HG03064 (cell line): ENCODE measurements around the gene NSRP1.
"Not testable (repeated sequence)": the region's sequence is repeated elsewhere in the genome, so short reads cannot be mapped to it uniquely, and the experiment has no call there.

Source experiments
- ATAC-seq: cut with Tn5 transposase; IDR thresholded peaks from one replicate; pipeline ENCODE4 v1.9.1; 2021; ENCODE audit warnings: low read depth; ENCODE audit not compliant: unreplicated experiment

Gene NSRP1, protein sequence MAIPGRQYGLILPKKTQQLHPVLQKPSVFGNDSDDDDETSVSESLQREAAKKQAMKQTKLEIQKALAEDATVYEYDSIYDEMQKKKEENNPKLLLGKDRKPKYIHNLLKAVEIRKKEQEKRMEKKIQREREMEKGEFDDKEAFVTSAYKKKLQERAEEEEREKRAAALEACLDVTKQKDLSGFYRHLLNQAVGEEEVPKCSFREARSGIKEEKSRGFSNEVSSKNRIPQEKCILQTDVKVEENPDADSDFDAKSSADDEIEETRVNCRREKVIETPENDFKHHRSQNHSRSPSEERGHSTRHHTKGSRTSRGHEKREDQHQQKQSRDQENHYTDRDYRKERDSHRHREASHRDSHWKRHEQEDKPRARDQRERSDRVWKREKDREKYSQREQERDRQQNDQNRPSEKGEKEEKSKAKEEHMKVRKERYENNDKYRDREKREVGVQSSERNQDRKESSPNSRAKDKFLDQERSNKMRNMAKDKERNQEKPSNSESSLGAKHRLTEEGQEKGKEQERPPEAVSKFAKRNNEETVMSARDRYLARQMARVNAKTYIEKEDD

DNA sequence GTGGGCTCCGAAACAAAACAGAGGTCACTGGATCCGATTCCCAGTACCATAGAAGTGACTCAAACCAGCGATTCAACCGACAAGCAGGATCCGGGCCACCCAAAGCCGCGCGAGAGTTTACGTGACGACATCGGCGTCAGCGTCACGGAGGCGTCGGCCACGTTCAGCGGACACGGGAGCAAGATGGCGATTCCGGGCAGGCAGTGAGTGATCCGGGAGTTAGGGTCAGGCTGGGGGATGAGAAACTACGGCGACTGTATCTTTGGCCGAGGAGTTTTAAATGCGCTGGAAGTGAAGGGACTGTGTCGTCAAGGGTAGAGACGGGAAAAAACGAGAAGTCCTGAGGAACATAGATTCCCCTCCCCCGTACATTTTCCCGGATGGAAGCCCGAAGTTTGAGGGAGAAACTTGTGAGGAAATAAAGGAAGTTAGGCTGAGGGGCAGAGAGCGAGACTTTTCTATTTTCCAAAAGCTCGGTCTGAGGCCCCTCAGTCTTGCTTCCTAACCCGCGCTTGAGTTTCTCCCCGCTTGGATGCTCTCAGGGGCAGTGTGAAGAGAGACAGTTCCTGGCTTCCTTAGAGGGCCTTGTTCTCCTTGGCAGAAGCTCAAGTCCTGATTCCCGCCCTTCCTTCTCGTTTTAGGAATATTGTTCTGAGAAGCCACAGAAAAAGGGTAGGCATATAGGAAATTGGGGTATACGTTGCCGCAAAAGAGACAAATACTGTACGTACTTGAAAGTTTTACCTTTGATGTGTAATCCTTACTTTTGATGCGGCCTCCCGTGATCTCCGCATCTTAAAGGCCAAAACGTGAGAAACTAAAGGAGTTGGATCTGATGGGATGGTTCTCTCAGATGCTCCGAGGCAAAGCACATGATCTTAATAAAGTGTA lies at the start of gene NSRP1:
Gene NSRP1 (plus strand): TSS at position 156 of the 891 bp plus-strand sequence. CDS start 28 bp downstream, at position 184.
- ATAC-seq, result peak; percentile 66

DNA sequence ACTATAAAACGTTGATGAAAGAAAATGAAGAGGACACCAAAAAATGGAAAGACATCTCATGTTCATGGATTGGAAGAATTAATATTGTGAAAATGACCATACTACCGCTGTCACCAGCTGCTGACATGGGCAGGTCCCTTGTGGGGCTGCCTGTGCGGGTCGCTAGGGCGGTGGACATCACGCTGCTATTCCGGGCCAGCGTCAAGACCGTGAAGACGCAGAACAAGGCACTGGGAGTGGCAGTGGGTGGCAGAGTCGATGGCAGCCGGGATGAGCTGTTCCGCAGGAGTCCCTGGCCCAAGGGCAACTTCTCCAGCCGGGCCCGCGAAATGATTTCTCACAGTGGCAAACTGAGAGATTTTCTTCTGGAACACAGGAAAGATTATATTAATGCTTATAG lies 48.2 kb upstream of the NSRP1 start:
- no peak for ATAC-seq

DNA sequence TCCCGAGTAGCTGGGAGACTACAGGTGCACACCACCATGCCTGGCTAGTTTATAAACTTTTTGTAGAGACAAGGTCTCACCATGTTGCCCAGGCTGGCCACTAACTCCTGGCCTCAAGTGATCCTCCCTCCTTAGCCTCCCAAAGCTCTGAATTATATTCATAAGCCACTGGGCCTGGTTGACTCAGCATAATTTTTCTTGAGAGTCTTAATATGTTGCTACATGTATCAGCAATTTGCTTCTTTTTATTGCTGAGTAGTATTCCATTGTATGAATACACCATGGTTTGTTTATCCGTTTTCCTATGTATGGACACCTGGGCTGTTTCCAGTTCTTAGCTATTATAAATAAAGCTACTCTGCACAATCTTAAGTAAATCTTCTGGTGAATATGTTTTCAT lies 42.4 kb upstream of the NSRP1 start:
- ATAC-seq, result no peak

DNA sequence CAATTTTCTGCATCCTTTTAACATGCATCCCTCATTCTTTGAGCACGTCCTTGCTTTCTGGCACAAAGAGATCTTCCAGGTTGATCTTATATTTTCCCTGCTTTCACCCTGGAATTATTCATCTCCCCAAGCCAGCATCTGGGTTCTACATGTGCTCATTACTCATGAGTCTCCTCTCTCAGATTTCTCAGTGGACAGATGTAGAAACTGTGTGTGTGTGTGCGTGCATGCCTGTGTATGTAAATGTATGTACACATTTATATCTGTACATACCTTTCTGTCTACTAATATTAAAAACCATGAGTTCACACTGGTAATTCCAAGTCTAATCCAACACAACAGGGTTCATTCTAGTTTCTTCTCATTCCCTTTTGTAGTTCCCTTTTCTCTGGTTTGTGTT lies 41.9 kb upstream of the NSRP1 start:
- no peak for ATAC-seq

DNA sequence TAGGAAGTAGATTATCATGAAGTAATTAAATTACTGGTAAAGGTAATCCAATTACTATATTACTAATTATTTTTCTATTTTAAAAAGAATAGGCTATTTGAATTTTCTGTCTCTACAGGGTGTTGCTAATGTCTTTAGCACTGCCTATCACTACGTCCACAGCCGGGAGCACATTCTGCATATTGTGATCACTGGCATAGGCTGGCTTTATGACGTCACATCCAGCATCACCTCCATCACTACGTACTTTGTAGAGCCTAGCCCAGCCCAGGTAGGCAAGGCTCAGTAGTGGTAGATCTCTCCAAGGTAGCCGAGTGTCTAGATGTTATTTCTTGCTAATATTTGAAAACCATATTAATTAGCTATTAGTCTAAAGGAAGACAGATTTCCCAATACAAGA lies 33.8 kb upstream of the NSRP1 start:
- no peak for ATAC-seq

DNA sequence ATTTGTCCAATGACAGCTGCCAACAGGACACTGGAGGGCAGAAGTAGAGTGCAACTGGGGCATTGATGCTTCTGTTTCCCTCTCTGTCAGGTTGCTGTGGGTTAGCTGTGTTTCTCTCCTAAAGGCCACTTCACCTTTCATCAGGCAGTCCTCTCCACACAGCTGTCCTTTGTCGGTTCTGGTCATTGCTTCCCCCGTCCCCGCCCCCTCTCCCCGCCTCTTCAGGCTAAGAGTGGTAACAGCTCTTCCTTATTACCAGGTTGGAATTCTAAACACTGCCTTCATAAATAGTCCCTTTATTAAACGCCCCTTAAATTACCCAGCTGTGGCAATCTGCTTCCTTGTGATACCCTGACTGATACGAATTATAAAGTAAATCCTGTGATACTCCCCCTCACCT lies 31.8 kb upstream of the NSRP1 start:
- no peak for ATAC-seq

DNA sequence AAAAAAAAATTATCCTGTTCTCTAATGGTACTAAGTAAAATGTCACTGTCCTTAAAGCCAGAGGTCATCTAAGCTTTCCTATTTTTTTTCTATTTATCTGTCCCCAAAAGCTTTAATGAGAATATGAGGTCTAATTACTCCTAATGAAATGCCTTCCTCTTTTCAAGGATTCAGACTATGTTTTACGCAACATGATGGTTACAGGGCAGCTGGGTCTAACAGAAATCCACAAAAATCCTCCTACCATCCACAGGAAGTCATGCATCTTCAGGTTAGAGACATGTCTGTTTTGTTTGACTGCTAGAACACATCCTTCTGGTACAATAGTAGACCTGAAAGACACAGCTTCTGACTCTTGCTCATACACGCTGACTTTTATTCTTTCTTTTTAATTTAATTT lies 29.7 kb upstream of the NSRP1 start:
- ATAC-seq, result no peak

DNA sequence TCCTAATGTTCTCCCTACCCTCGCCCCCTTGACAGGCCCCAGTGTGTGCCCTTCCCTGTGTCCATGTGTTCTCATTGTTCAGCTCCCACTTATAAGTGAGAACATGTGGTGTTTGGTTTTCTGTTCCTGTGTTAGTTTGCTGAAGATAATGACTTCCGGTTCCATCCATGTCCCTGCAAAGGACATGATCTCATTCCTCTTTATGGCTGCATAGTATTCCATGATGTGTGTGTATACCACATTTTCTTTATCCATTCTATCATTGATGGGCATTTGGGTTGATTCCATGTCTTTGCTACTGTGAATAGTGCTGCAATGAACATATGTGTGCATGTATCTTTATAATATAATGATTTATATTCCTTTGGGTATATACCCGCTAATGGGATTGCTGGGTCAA lies 29.2 kb upstream of the NSRP1 start:
- not testable (repeated sequence) for ATAC-seq

DNA sequence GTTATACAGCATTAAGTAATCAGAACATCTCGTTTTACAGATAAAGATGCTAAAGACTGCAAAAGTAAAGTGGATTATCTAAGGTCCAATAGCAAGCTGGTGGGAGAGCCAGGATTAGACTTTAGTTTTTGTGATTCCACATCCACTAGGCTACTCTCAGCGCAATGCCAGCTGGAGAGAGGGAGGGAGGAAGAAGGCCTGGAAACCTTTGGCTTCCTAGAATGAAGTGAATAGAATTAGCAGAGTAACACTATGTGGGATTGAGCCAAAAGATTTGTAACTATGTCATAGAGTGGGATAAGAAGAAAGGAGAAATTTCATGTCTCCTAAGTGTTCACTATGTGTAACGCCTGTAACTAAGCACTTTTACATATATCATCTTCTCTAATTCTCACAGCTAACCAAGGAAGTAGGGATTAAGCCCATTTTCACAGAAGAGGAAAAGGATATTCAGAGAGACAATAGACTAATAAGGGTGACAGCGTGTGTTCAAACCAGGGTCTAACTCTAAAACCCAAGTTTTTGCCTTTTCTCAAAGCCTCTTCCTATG lies 25.4 kb upstream of the NSRP1 start:
- no peak for ATAC-seq

DNA sequence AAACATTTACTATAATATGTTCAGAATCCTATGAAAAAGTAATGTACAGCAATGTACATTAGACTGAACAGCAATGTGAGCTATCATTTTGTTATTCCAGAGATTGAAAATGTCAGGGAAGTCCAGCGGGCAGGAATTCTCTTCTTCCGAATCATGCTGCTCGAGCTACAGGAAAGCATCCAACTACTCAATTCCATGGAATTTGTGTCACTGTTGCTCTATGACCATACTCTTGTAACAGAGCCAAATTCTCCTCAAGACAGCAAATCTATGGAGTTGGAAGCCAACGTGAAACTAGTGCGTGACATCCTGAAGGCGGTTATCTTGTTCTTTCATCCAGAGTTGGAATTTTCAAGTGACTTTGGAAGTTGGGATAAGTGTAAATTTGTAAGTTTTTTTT lies 24.8 kb upstream of the NSRP1 start:
- ATAC-seq, result no peak

DNA sequence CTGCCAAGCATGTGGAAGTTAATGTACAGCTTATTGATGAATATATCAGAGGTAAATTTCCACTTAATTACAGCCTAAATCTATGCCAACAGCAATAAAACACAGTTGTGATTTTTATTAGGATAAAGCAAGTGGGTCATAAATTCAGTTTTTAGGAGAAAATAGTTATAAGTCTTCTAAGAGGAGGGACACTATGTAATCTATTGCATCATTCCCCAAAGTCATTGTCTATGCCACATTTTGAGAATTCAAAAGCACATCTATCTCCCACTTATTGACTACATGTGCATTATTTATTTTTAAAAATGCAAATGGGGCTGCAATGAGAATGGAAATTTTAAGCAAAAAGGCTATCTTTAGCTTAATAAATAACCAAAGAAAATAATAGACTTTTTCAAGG lies 23.7 kb upstream of the NSRP1 start:
- ATAC-seq, result no peak

DNA sequence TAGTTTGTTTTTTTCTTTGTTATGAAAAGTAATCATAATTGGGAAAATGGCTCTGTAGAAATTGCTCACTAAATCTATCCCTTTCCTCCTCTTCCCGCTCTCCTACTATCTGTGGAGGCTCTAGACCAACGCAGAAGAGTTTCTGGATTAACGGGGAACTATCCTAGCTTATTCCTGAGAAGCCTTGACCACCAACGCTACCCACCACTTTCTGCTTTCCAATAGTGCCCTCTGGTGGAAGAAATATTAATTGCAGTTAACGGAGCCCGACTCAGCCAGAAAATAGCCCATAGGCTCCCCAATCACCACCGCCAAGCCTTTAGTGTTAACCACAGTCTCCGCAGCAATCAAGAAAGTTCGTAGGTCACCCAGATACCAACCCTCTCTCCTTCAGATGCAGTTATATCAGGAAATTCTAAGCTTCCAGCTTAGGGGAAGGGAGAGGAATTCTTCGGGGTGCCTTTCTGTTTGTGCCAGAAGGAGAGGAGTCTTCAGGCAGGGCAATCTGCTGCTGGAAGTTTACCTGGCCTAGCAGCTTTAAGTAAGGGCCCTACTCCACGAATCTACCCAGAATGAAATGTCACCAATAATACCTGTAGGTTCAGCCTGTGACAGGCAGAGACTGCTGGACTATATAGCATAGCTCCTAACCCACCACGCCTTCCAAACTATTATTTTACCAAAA lies 23.0 kb upstream of the NSRP1 start:
- no peak for ATAC-seq

DNA sequence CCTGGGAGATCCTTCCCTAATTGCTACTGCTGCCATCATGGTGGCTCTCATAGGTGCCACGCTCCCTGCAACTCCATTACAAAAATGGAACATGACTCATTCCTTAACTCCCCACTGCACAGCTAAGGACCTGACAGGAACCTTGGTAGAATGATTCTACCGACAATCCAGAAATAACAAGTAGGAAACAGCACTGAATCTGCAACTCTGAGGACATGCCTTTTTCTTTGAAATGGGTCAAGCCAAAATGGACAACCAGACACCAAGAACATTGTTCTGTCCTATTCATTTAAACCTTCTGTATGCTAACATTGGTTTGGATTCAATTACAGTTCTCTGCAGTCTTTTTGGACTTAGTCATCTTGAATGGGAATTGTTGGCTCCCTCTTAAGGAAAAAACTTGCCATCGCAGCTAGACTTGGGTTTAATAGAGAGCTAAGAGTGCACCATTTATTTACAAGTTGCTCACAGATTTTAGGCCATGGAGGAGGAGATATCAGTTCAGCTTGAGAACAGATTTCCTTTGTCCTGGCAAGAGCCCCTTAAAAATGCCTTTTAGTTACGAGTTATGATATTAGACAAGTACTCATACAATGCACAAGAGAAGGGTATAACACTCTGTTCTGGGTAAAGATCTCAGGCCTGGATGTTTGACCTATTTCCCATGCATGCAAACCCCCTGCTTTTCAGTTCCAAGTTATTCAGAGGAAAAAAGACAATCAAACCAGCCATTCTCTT lies 20.9 kb upstream of the NSRP1 start:
- ATAC-seq, result no peak

DNA sequence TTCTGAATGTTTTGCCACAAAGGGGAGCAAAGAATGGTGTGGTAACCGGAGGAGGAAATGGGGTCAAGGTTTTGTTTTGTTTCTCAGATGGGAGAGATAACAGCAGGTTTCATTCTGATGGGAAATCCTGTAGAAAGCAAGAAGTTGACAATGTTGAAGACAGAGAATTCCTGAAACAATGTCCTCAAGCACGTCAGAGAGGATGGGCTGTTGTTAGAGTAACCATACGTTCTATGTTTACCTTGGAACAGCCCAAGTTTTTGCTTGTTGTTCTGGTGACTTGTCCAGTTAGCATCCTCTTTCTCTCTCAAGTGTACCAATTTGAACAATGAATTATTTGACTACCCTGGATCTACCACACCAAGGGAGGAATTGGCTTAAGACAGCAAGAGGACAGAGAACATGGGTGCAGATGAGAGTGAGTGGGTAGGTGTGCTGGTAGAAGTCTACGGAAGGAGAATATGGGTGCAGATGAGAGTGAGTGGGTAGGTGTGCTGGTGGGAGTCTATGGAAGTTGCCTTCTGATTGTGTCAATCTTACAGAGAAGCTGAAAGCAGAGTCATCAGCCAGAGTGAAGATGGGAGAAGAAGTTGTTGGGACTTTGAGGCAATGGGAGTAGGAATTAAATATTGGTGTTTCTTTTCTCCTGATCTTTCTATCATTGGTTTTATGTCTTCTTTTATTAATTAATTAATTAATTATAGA lies 14.8 kb upstream of the NSRP1 start:
- no peak for ATAC-seq

DNA sequence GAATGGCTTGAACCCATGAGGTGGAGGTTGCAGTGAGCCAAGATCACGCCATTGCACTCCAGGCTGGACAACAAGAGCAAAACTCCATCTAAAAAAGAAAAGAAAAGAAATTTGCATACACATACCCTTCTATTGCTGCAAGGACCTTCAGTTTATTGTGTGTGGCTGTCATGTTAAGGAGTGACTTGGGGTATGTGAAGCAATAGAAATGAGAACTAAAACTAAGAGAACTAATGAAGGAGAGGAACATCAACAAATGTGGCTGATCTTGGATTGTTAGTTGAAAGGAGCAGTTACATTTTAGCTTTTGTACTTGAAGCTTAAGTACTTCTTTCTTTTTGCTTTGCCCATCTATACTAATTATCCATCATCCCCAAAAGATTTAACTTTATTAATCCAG lies 12.7 kb upstream of the NSRP1 start:
- no peak for ATAC-seq

DNA sequence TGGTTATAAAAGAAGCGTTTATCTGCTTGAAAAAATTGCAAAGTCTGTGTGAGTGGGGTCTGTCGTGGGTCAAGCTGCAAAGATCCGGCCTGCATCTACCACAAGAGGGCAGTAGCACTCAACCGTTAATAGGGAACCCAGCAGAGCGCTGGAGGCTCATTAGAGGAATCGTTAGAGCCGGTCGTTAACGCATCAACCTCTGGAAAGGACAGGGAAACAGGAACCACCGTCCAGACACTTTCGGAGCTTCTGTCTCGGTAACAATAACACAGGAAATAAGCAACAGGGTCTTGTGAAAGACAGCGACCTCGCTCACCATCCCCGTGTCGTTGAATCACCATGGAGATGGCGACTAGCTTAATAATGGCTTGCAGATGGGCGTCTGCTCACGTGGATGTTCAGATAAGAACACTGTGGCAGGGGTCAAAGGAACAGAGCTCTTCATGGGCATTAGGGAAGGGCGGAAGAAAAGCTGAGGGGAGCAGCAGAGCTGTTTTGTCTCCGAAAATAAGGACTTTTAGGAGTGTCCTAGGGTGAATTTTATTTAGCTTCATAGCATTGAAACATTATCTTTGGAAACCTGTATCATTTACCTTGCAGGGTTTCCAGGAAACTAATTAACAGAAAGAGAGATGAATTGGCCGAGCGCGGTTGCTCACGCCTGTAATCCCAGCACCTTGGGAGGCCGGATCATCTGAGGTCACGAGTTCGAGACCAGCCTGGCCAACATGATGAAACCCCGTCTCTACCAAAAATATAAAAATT lies 11.9 kb upstream of the NSRP1 start:
- no peak for ATAC-seq

DNA sequence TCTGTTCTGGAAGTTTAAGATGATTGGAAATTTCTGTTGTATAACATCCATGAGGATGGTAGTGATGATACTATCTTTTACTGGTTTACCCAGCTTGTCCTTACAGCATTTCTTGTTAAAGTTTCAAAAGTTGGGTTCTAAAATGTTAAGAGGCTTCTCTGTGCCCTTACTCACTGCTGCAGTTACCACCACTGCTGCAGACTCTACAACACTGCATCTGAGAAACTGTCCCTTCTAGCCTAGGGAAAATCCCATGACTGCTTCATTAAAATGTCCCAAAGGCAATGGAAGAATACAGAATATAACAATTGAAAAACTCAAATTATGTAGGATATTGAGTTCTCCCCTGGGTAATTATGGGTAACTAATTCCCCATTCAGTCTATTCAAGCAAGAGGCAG lies 3.8 kb upstream of the NSRP1 start:
- no peak for ATAC-seq

DNA sequence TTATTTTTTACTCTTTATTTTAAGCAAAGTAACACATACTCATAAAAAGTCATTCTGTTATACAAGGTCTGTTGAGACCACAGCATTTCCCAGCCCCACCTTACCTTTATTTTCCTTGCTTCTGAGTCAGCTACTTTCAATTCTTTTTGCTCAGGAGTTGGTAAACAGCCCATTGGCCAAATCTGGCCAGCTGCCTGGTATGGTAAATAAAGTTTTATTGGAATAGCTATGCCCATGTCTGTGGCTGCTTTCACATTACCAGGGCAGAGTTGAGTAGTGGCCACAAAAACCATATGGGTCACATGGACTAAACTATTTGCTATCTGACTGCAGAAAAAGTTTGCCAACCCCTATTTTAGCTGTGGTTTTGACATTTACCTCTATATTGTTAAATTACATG lies 3.4 kb upstream of the NSRP1 start:
- ATAC-seq, result no peak

DNA sequence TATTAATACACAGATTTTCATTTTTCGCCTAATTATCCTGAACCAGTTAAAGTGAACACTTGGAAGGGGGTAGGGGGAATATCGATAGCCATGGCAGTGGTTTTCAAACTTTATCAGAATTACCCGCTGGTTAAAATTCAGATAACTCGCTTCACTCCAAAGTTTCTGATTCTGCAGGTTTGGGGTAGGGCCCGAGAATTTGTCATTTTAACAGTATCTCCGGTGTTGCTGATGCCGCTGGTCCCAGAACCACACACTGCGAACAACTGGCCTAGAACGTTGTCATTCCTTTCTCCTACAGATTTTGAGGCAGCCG lies 313 bp upstream of the NSRP1 start:
- ATAC-seq, result no peak
